Erythroblast (primary cell): Measurements from ENCODE around the gene SH2B2.

Experiments used
- GATA1 ChIP-seq: IDR thresholded peaks from 2 replicates; pipeline ENCODE4 v1.6.1; 2011; ENCODE audit warnings: low read depth, mild to moderate bottlenecking, control low read depth, low read length, moderate library complexity
- POLR2A ChIP-seq: IDR thresholded peaks from 2 replicates; pipeline ENCODE4 v1.6.1; 2011; ENCODE audit warnings: mild to moderate bottlenecking, low read length

GRCh38 chr7:102280521-102280920 is 6.1 kb upstream of the SH2B2 start:
- TF ChIP-seq POLR2A, result no peak
- no peak for TF ChIP-seq GATA1
